Subcutaneous abdominal adipose tissue (tissue), 5 donors: ENCODE measurements around the gene PDE8B.
A peak's percentile ranks its signal among the peaks of the same experiment; 100 is the strongest.

ENCODE experiments used
- H3K27ac ChIP-seq: one replicate; pipeline ENCODE4 v1.7.0; 2013; ENCODE audit warnings: low read depth, mild to moderate bottlenecking, inconsistent platforms, low read length, moderate library complexity
- H3K27me3 ChIP-seq, 5 donors: one replicate each; pipeline ENCODE4 v1.7.0; 2013; ENCODE audit warnings: low read length in 5 of 5, inconsistent platforms in 1 of 5; ENCODE audit not compliant: control insufficient read depth in 5 of 5, insufficient read depth in 4 of 5
- H3K36me3 ChIP-seq, 5 donors: one replicate each; pipeline ENCODE4 v1.7.0; 2013; ENCODE audit warnings: low read length in 5 of 5; ENCODE audit not compliant: control insufficient read depth in 5 of 5, insufficient read depth in 5 of 5
- H3K4me1 ChIP-seq, 5 donors: one replicate each; pipeline ENCODE4 v1.7.0; 2013; ENCODE audit warnings: low read length in 5 of 5, mild to moderate bottlenecking in 3 of 5, moderate library complexity in 1 of 5; ENCODE audit not compliant: control insufficient read depth in 5 of 5, insufficient read depth in 5 of 5
- H3K4me3 ChIP-seq, 5 donors: one replicate each; pipeline ENCODE4 v1.7.0; 2013; ENCODE audit warnings: low read length in 5 of 5, low read depth in 1 of 5
- H3K9ac ChIP-seq, 5 donors: one replicate each; pipeline ENCODE4 v1.7.0; 2013; ENCODE audit warnings: low read length in 5 of 5, mild to moderate bottlenecking in 4 of 5, moderate library complexity in 3 of 5
- H3K9me3 ChIP-seq, 5 donors: one replicate each; pipeline ENCODE4 v1.7.0; 2013; ENCODE audit warnings: low read length in 5 of 5; ENCODE audit not compliant: control insufficient read depth in 5 of 5
- donor health status: healthy.
- donor health status: healthy.
- donor health status: healthy.
- donor health status: healthy.
- donor health status: healthy.

Gene PDE8B

DNA sequence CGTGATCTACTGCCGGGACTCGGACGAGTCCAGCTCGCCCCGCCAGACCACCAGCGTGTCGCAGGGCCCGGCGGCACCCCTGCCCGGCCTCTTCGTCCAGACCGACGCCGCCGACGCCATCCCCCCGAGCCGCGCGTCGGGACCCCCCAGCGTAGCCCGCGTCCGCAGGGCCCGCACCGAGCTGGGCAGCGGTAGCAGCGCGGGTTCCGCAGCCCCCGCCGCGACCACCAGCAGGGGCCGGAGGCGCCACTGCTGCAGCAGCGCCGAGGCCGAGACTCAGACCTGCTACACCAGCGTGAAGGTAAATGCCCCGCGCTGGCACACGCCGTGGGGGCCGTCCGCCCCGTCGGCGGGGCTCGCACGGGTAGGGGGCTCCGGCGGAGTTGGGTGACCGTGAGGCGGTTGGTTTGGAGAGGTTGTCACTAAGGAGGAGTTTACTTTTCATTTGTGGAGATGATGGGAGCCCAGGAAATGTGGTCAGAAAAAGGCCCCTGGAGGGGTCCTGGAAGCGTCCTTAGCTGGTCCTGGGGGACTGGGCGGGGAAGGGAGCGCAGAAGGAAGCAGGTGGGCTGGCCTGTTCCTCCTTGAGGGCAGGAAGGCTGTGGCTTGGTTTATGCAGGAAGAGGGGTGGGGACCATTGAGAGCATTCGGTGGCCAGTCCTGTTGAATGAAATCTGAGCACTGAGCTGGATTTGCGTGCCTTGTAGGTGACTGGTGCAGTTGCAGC is 647 bp downstream of the PDE8B start:
- H3K9ac ChIP-seq = peak overlapping the region in 2 of 5 donors; percentile 33 to 45
- peak overlapping the region; percentile 54 to 75 (median 70) for H3K4me3 ChIP-seq
- H3K9me3 ChIP-seq = no peaks in the 10 kb centered on the region
- H3K27ac ChIP-seq = no peak overlapping the region
- peaks cover 0 to 9% (median 5%) of the 10 kb centered on the region in 5 donors for H3K27me3 ChIP-seq
- peaks cover 0 to 21% (median 12%) of the 10 kb centered on the region in 5 donors for H3K4me1 ChIP-seq
- no peaks in the 10 kb centered on the region for H3K36me3 ChIP-seq

DNA sequence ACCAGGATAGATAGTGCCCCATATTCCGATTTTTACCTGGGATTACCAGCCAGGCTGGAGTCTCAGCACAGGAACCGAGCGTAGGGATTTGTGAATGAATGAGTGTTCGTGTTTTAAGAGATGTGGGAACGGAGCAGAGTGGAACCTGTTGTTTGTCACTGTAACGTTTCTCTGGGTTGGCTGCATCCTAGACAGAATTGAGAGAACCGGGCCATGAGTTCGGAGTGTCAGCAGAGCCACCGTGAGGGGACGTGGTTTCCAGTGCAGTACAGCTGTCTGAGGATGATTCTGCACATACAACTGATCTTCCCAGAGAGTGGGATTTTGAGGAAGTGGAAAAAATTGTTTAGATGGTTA is 1.2 kb downstream of the PDE8B start:
- Histone ChIP-seq H3K4me3 (peak overlapping the region; percentile 54 to 75 (median 70)), H3K36me3 (no peaks in the 10 kb centered on the region)

GRCh38 chr5:77213601-77214000 is 3.1 kb downstream of the PDE8B start:
- Histone ChIP-seq H3K27me3 (peaks cover 0 to 9% (median 5%) of the 10 kb centered on the region in 5 donors), H3K4me3 (no peak overlapping the region), H3K36me3 (no peaks in the 10 kb centered on the region), H3K27ac (no peak overlapping the region), H3K9me3 (no peaks in the 10 kb centered on the region), H3K9ac (no peak overlapping the region), H3K4me1 (peaks cover 0 to 21% (median 12%) of the 10 kb centered on the region in 5 donors)

More for the DNA sequence above, 1.2 kb downstream of the PDE8B start:
- Histone ChIP-seq H3K27ac (no peak overlapping the region), H3K4me1 (peaks cover 0 to 21% (median 12%) of the 10 kb centered on the region in 5 donors), H3K9ac (peak overlapping the region in 2 of 5 donors; percentile 33 to 45), H3K9me3 (no peaks in the 10 kb centered on the region), H3K27me3 (peaks cover 0 to 9% (median 5%) of the 10 kb centered on the region in 5 donors)

DNA sequence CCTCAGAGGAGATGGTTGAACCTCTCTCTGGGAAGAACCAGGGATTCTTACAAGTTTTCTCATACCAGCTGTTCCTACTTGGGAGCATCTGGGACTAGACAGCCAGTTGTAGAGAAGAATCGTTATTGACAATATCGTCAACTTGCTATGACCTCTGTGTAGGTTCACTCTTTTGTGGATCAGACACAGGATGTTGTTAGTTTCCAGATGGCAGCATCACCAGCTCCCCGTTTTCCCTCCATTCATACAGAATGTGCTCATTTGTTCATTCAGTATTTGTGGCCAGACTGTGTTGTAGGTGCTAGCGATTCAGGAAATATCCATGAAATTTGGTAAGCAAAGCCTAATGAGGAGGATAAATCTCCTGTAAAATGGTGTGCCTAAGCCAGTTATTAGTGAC is 3.7 kb downstream of the PDE8B start:
- H3K9ac ChIP-seq = no peak overlapping the region
- H3K27ac ChIP-seq = no peak overlapping the region
- no peaks in the 10 kb centered on the region for H3K9me3 ChIP-seq
- peaks cover 0 to 9% (median 5%) of the 10 kb centered on the region in 5 donors for H3K27me3 ChIP-seq
- peaks cover 0 to 21% (median 12%) of the 10 kb centered on the region in 5 donors for H3K4me1 ChIP-seq
- no peaks in the 10 kb centered on the region for H3K36me3 ChIP-seq
- H3K4me3 ChIP-seq = no peak overlapping the region

- Histone ChIP-seq H3K36me3 (no peaks in the 10 kb centered on the region), H3K27me3 (no peaks in the 10 kb centered on the region), H3K9ac (no peak overlapping the region), H3K4me1 (peaks cover 0 to 8% (median 4%) of the 10 kb centered on the region in 5 donors), H3K9me3 (no peaks in the 10 kb centered on the region), H3K27ac (no peak overlapping the region), H3K4me3 (no peak overlapping the region)
Observed at GRCh38 chr5:77218263-77218662, 7.8 kb downstream of the PDE8B start.

DNA sequence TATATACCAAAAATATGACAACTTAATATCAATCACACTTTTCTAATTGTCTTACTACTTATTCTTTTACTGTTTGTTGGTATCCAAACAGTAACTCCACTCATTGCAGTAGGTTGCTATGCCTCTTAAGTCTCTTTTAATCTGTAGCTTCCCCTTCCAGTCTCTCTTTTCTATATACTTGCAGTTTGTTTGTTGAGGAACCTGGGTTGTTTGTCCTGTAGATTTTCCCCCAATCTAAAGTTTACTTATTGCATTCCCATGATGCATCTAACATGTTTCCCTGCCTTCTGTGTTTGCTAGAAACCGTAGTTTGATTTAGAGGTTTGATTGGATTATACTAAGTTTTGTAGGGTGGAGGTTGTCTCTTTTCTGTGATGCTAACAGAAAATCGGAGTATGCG is 10.6 kb downstream of the PDE8B start:
- no peaks in the 10 kb centered on the region for H3K9me3 ChIP-seq
- no peak overlapping the region for H3K4me3 ChIP-seq
- H3K36me3 ChIP-seq = no peaks in the 10 kb centered on the region
- H3K4me1 ChIP-seq = peaks cover 0 to 9% (median 4%) of the 10 kb centered on the region in 5 donors
- no peak overlapping the region for H3K9ac ChIP-seq
- no peak overlapping the region for H3K27ac ChIP-seq
- H3K27me3 ChIP-seq = no peaks in the 10 kb centered on the region

DNA sequence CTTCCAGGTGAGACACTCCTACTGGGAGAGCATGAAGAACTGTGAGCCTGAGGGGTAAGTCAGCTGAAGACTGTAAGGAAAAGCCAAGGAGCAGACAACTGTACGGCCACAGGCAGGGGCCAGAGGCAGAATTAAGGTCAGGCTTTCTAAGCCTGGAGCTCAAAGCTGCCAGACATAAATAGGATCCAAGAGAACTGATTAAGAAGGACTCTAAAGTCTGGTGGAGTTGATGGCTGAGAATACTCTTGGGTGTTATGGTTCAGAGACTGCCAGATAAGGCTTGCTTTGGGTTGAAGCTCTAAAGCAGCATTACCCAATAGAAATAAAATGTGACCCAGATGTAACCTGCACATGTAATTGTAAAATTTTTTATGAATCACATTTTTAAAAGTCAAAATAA is 12.2 kb downstream of the PDE8B start:
- Histone ChIP-seq H3K4me1 (peaks cover 0 to 9% (median 4%) of the 10 kb centered on the region in 5 donors), H3K4me3 (no peak overlapping the region), H3K9ac (no peak overlapping the region), H3K9me3 (no peaks in the 10 kb centered on the region), H3K36me3 (no peaks in the 10 kb centered on the region), H3K27me3 (no peaks in the 10 kb centered on the region), H3K27ac (no peak overlapping the region)

DNA sequence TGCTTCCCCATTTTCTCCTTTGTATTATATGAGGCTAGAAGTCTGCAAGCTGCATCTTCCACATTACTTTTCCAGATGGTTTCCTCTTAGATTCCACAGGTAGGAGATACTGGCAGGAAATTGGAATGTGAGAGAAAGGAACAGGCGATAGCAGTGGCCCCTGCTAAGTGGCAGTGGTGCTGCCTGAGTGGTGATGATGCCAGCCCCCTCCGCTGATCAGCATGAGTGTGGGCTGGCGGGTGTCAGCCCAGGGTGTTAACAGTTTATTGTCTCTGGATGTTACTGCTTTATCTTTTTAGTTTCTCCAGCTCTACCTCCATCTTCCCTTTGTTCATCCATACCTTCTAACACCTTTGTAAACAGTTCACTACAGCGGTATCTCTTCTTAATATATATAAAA is 13.2 kb downstream of the PDE8B start:
- Histone ChIP-seq H3K27me3 (no peaks in the 10 kb centered on the region), H3K27ac (no peak overlapping the region), H3K9ac (no peak overlapping the region), H3K9me3 (no peaks in the 10 kb centered on the region), H3K4me1 (peaks cover 0 to 9% (median 4%) of the 10 kb centered on the region in 5 donors), H3K36me3 (no peaks in the 10 kb centered on the region), H3K4me3 (no peak overlapping the region)

DNA sequence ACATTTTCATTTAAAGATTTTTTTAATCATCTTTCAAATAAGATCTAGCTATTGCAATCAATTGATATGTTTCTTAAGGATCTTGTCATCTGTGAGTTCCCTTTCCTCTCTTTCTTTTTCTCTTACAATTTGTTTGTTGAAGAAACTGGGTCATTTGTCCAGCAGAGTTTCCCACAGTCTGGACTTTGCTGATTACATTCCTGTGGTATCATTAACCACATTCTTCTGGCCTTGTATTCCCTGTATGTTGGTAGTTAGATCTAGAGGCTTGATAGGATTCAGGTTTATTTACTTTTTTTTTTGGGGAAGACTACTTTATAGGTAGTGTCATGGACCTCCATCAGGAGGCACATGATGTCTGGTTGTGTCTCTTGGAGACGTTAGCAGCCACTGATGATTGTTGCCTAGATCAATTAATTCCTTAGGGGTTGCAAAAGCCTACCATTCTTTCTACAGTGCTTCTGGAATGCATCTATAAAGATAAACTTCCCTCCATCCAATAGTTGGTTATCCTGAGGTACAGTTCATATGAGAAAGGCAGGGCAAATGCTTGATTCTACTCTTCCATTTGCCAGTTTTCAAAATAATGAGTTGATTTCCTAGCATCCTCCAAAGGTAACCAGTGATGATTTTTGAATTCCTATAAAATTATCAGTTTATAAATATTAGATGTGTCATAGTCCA is 14.3 kb downstream of the PDE8B start:
- Histone ChIP-seq H3K4me1 (peaks cover 0 to 9% (median 4%) of the 10 kb centered on the region in 5 donors), H3K27me3 (no peaks in the 10 kb centered on the region), H3K27ac (no peak overlapping the region)

GRCh38 chr5:77225531-77225930 is 15.1 kb downstream of the PDE8B start:
- Histone ChIP-seq H3K27me3 (no peaks in the 10 kb centered on the region), H3K4me1 (peaks cover 0 to 9% (median 4%) of the 10 kb centered on the region in 5 donors), H3K9me3 (no peaks in the 10 kb centered on the region), H3K36me3 (no peaks in the 10 kb centered on the region), H3K4me3 (no peak overlapping the region), H3K9ac (no peak overlapping the region), H3K27ac (no peak overlapping the region)

More for the DNA sequence above, 14.3 kb downstream of the PDE8B start:
- Histone ChIP-seq H3K36me3 (no peaks in the 10 kb centered on the region), H3K4me3 (no peak overlapping the region), H3K9me3 (no peaks in the 10 kb centered on the region), H3K9ac (no peak overlapping the region)
